ENCODE measurements around the gene S100A5. TPM values are rescaled to one million over a fixed set of nuclear protein-coding genes. Genes with fewer than 3 reads are reported as not detected.

S100A5 gene
- total and polyA plus RNA-seq, 10 of the 15 experiments (the other 5 are each of a cell fraction or from before 2014, with no cell fraction given) = 0.47 to 0.75 (median 0.56) TPM; not detected in 6

DNA sequence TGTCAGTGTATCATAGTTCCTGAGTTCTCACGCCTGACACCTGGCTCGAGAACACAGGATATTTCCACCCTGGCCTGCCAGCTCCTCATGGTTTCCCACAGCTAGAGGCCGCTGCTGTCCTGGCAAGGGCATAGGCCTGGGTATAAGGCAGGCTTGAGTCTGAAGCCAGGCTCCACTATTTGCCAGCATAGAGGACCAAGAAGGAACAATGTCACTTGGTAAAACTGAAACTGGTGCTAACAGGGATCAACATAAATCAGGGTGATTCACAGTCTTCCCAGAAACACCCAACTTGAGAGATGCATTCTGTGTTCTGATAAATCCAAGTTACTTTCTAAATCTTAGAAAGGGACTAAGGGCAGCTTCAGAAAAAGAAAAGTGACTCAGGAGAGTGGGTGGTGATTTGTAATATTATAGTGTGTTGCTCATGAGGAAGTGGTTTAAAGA is 31.9 kb upstream of the S100A5 start:
- ChIA-PET POLR2A (interaction anchor here (0.6 to 1.8 kb wide), 9 partner anchors 11 to 104 kb away, joined by 3 to 11 read pairs (median 3); partner anchors contain the start of genes CHTOP and S100A6), RAD21 (ENCODE audit: unreplicated experiment) (interaction anchor here (0.8 to 5.2 kb wide), 28 partner anchors 9 to 414 kb away, joined by 3 to 60 read pairs (median 6); partner anchors contain the start of genes CHTOP, NPR1, RAB13 and S100A1), SMC1A (ENCODE audit: uncharacterized antibody, unreplicated experiment) (interaction anchor here (0.5 to 4.0 kb wide), 33 partner anchors 9 to 406 kb away, joined by 3 to 36 read pairs (median 5); partner anchors contain the start of genes CHTOP, ILF2, S100A1 and S100A13), CTCF (interaction anchor here (0.7 to 7.5 kb wide), 47 partner anchors 9 to 414 kb away, joined by 3 to 216 read pairs (median 7); partner anchors contain the start of genes CHTOP, CREB3L4, ILF2 and JTB)
- Histone ChIP-seq H2AFZ (ENCODE audit: control insufficient read depth, low read depth, low read length) (peak overlapping the region; percentile 56), H3K9me3 (replicated peaks; ENCODE audit: control insufficient read depth, insufficient read depth, low read length) (no peaks in the 10 kb centered on the region), H3K4me3 (no peak overlapping the region), H3K4me2 (ENCODE audit: control insufficient read depth, insufficient read depth) (no peak overlapping the region), H3K27me3 (replicated peaks in 1 of 2; ENCODE audit: control insufficient read depth in 2 of 2, insufficient read depth in 2 of 2, low read length in 1 of 2) (no peaks in the 10 kb centered on the region), H3K79me2 (ENCODE audit: control insufficient read depth, insufficient read depth, low read length) (no peaks in the 10 kb centered on the region), H4K20me1 (ENCODE audit: control insufficient read depth, insufficient read depth) (no peaks in the 10 kb centered on the region), H3K4me1 (ENCODE audit: control insufficient read depth, insufficient read depth, low read length) (peaks cover 8% of the 10 kb centered on the region), H3K9ac (ENCODE audit: control insufficient read depth, insufficient read depth, low read length) (no peak overlapping the region), H3K27ac (ENCODE audit: control insufficient read depth, insufficient read depth) (no peak overlapping the region), H3K36me3 (ENCODE audit: control insufficient read depth in 2 of 2, insufficient read depth in 2 of 2, low read length in 1 of 2) (no peaks in the 10 kb centered on the region)
- ATAC-seq (peak; percentile 94), DNase-seq (ENCODE audit: low read depth, low spot score) (peak; percentile 37), FAIRE-seq (no peak)
- in situ Hi-C loops (cut with MboI) (no loop called here), intact Hi-C loops (cut with micrococcal nuclease; ENCODE audit: unreplicated experiment) (loop anchor here (1.0 to 5.0 kb wide), 2 partner anchors 45 to 100 kb away; partner anchors contain the start of gene ILF2)
- WGBS (ENCODE audit: insufficient coverage, insufficient replicate concordance, low lambda C conversion rate, missing lambda C conversion rate) = 0% methylated on average over 3 of the region's 3 CpGs
- BruUV-seq (replicated peaks) = no TSS peak
- no peak for TF ChIP-seq SUZ12 (IDR thresholded peaks at IDR 0.05; ENCODE audit: unreplicated experiment)
- TF ChIP-seq, protein P1, sequence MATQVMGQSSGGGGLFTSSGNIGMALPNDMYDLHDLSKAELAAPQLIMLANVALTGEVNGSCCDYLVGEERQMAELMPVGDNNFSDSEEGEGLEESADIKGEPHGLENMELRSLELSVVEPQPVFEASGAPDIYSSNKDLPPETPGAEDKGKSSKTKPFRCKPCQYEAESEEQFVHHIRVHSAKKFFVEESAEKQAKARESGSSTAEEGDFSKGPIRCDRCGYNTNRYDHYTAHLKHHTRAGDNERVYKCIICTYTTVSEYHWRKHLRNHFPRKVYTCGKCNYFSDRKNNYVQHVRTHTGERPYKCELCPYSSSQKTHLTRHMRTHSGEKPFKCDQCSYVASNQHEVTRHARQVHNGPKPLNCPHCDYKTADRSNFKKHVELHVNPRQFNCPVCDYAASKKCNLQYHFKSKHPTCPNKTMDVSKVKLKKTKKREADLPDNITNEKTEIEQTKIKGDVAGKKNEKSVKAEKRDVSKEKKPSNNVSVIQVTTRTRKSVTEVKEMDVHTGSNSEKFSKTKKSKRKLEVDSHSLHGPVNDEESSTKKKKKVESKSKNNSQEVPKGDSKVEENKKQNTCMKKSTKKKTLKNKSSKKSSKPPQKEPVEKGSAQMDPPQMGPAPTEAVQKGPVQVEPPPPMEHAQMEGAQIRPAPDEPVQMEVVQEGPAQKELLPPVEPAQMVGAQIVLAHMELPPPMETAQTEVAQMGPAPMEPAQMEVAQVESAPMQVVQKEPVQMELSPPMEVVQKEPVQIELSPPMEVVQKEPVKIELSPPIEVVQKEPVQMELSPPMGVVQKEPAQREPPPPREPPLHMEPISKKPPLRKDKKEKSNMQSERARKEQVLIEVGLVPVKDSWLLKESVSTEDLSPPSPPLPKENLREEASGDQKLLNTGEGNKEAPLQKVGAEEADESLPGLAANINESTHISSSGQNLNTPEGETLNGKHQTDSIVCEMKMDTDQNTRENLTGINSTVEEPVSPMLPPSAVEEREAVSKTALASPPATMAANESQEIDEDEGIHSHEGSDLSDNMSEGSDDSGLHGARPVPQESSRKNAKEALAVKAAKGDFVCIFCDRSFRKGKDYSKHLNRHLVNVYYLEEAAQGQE (IDR thresholded peaks at IDR 0.05; ENCODE audit: low read depth, low read length) = no peak
- no peak for TF ChIP-seq CBX5 (IDR thresholded peaks at IDR 0.05; ENCODE audit: low read depth)
- TF ChIP-seq CREB1 (IDR thresholded peaks at IDR 0.05; ENCODE audit: low read depth) = no peak
- TF ChIP-seq, protein P2, sequence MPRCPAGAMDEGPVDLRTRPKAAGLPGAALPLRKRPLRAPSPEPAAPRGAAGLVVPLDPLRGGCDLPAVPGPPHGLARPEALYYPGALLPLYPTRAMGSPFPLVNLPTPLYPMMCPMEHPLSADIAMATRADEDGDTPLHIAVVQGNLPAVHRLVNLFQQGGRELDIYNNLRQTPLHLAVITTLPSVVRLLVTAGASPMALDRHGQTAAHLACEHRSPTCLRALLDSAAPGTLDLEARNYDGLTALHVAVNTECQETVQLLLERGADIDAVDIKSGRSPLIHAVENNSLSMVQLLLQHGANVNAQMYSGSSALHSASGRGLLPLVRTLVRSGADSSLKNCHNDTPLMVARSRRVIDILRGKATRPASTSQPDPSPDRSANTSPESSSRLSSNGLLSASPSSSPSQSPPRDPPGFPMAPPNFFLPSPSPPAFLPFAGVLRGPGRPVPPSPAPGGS (IDR thresholded peaks at IDR 0.05; ENCODE audit: borderline replicate concordance, insufficient read depth, low read depth, low read length, poor library complexity, severe bottlenecking) = no peak
- peak; percentile 92 for TF ChIP-seq RAD21 (IDR thresholded peaks at IDR 0.05; ENCODE audit: insufficient read depth, low read depth, low read length)
- TF ChIP-seq FOXM1 (IDR thresholded peaks at IDR 0.05; ENCODE audit: low read depth, low read length) = no peak
- TF ChIP-seq PML (IDR thresholded peaks at IDR 0.05; ENCODE audit: low read length) = no peak
- TF ChIP-seq, protein P3, sequence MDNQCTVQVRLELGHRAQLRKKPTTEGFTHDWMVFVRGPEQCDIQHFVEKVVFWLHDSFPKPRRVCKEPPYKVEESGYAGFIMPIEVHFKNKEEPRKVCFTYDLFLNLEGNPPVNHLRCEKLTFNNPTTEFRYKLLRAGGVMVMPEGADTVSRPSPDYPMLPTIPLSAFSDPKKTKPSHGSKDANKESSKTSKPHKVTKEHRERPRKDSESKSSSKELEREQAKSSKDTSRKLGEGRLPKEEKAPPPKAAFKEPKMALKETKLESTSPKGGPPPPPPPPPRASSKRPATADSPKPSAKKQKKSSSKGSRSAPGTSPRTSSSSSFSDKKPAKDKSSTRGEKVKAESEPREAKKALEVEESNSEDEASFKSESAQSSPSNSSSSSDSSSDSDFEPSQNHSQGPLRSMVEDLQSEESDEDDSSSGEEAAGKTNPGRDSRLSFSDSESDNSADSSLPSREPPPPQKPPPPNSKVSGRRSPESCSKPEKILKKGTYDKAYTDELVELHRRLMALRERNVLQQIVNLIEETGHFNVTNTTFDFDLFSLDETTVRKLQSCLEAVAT (IDR thresholded peaks at IDR 0.05) = no peak
- no peak for TF ChIP-seq BRCA1 (IDR thresholded peaks at IDR 0.05; ENCODE audit: low read depth, low read length)
- no peak for TF ChIP-seq RBBP5 (conservative IDR thresholded peaks at IDR 0.05)
- no peak for TF ChIP-seq RFX5 (IDR thresholded peaks at IDR 0.05; ENCODE audit: low read depth, low read length)
- TF ChIP-seq, protein P4, sequence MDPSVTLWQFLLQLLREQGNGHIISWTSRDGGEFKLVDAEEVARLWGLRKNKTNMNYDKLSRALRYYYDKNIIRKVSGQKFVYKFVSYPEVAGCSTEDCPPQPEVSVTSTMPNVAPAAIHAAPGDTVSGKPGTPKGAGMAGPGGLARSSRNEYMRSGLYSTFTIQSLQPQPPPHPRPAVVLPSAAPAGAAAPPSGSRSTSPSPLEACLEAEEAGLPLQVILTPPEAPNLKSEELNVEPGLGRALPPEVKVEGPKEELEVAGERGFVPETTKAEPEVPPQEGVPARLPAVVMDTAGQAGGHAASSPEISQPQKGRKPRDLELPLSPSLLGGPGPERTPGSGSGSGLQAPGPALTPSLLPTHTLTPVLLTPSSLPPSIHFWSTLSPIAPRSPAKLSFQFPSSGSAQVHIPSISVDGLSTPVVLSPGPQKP (IDR thresholded peaks at IDR 0.05; ENCODE audit: low read depth, low read length) = no peak
- TF ChIP-seq KDM1A (IDR thresholded peaks at IDR 0.05; ENCODE audit: borderline replicate concordance) = no peak
- no peak for TF ChIP-seq BMI1 (IDR thresholded peaks at IDR 0.05; ENCODE audit: borderline replicate concordance)
- no peak for TF ChIP-seq MYC (IDR thresholded peaks at IDR 0.05; ENCODE audit: insufficient read depth, insufficient read length, insufficient replicate concordance, low read length, severe bottlenecking)
- peak; percentile 12; the same call in 1 of the 2 replicates for TF ChIP-seq SPI1 (IDR thresholded peaks at IDR 0.05; ENCODE audit: borderline replicate concordance, insufficient read depth, low read depth, low read length)

All from GM12878 (cell line).